Liver (tissue), 3 donors: ENCODE measurements around the gene MRPL21.

Source experiments
- ATF3 ChIP-seq: IDR thresholded peaks from 2 replicates; pipeline ENCODE4 v1.6.1; 2016; ENCODE audit warnings: antibody characterized with exemption
- CTCF ChIP-seq: fragments of 150-350 bp; IDR thresholded peaks from 2 replicates; pipeline ENCODE4 v1.5.1; 2017; ENCODE audit warnings: improper control_type of control experiment, low read depth, low read length; ENCODE audit not compliant: missing input control
- EGR1 ChIP-seq, 2 donors: IDR thresholded peaks; 2 replicates each; pipeline ENCODE4 v1.6.1; 2016 to 2018; ENCODE audit warnings: antibody characterized with exemption in 2 of 2, low read depth in 2 of 2
- GABPA ChIP-seq, 2 donors: IDR thresholded peaks in 1 of 2; conservative IDR thresholded peaks in 1 of 2; 2 replicates each; pipeline ENCODE4 v1.6.1; 2016; ENCODE audit warnings: antibody characterized with exemption in 2 of 2, mild to moderate bottlenecking in 1 of 2, moderate library complexity in 1 of 2
- JUND ChIP-seq, 2 donors: IDR thresholded peaks; 2 replicates each; pipeline ENCODE4 v1.6.1; 2016; ENCODE audit warnings: antibody characterized with exemption in 2 of 2
- MAX ChIP-seq: IDR thresholded peaks from 2 replicates; pipeline ENCODE4 v1.6.1; 2016; ENCODE audit warnings: antibody characterized with exemption
- RAD21 ChIP-seq, 2 donors: IDR thresholded peaks; 2 replicates each; pipeline ENCODE4 v1.6.1; 2016; ENCODE audit warnings: antibody characterized with exemption in 2 of 2, mild to moderate bottlenecking in 2 of 2
- REST ChIP-seq: IDR thresholded peaks from 2 replicates; pipeline ENCODE4 v1.6.1; 2016; ENCODE audit warnings: antibody characterized with exemption, mild to moderate bottlenecking
- RXRA ChIP-seq, 2 donors: IDR thresholded peaks; 2 replicates each; pipeline ENCODE4 v1.6.1; 2017 to 2018; ENCODE audit warnings: antibody characterized with exemption in 2 of 2, mild to moderate bottlenecking in 1 of 2
- SP1 ChIP-seq: IDR thresholded peaks from 2 replicates; pipeline ENCODE4 v1.6.1; 2018; ENCODE audit warnings: antibody characterized with exemption, mild to moderate bottlenecking
- TAF1 ChIP-seq: conservative IDR thresholded peaks from 2 replicates; pipeline ENCODE4 v1.6.1; 2016; ENCODE audit warnings: antibody characterized with exemption, mild to moderate bottlenecking
- YY1 ChIP-seq: IDR thresholded peaks from 2 replicates; pipeline ENCODE4 v1.6.1; 2016; ENCODE audit warnings: antibody characterized with exemption, mild to moderate bottlenecking
- ZBTB33 ChIP-seq: IDR thresholded peaks from 2 replicates; pipeline ENCODE4 v1.6.1; 2016; ENCODE audit warnings: antibody characterized with exemption
- donor health status: healthy.
- donor health status: healthy.

- TF ChIP-seq REST, result no peak
- TF ChIP-seq CTCF, result no peak
- TF ChIP-seq JUND (IDR thresholded peaks at IDR 0.05), result no peak
- TF ChIP-seq RAD21 (IDR thresholded peaks at IDR 0.05), result no peak
- TF ChIP-seq MAX, result no peak
- TF ChIP-seq TAF1, result no peak
- TF ChIP-seq GABPA (IDR thresholded peaks at IDR 0.05 in 1 of 2, conservative IDR thresholded peaks at IDR 0.05 in 1 of 2), result no peak
- TF ChIP-seq ATF3, result no peak
- TF ChIP-seq RXRA (IDR thresholded peaks at IDR 0.05), result no peak
- no peak for TF ChIP-seq ZBTB33
- no peak for TF ChIP-seq SP1
- TF ChIP-seq YY1, result no peak
- no peak for TF ChIP-seq EGR1 (IDR thresholded peaks at IDR 0.05; ENCODE audit: low read depth in 2 of 2)
Measured at GRCh38 chr11:68942095-68942620, 38.5 kb upstream of the MRPL21 start.
